Gastroesophageal sphincter (tissue), 3 donors: ENCODE results near the gene ANO5.

Experiments
- EP300 ChIP-seq: sonication (generic); formaldehyde crosslinking; IDR thresholded peaks from one replicate; pipeline ENCODE4 v1.6.1; 2017; ENCODE audit warnings: antibody characterized with exemption, mild to moderate bottlenecking
- POLR2A ChIP-seq, 2 donors: fragments of 450-650 bp; IDR thresholded peaks; one replicate each; pipeline ENCODE4 v1.6.1; 2017; ENCODE audit warnings: antibody characterized with exemption in 2 of 2, mild to moderate bottlenecking in 2 of 2, moderate library complexity in 1 of 2
- POLR2AphosphoS5 ChIP-seq: sonication (generic); formaldehyde crosslinking; IDR thresholded peaks from one replicate; pipeline ENCODE4 v1.6.1; 2017; ENCODE audit warnings: antibody characterized with exemption
- TF ChIP-seq, protein P1 (sequence below), 4 experiments: fragments of 200-600 bp in 2 of 4; fragments of 450-650 bp in 2 of 4; sonication (generic) in 1 of 4; IDR thresholded peaks; one replicate each; pipeline ENCODE4 v1.5.1; 2017 to 2019; ENCODE audit warnings: antibody characterized with exemption in 4 of 4, mild to moderate bottlenecking in 2 of 4, moderate library complexity in 2 of 4

DNA sequence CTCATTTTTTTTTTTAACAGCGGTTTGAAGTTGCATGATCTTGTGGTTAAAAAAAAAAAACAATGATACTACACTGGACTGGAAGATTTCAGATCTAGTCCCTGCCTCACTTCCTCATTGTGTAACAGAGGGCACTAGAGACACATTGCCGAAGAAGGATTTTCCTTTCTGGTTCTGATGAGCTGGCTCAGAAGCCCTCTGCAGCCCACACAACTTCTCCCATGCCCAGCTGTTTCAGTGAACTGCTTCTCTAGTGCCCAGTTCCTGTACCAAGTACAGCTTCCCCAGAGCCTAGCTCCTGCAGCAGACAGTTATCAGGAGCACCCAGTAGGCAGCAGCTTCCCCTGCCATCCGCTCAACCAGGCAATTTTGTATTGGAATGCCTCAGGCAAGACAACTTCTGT, 29.5 kb upstream of the ANO5 start:
- TF ChIP-seq, protein P1, sequence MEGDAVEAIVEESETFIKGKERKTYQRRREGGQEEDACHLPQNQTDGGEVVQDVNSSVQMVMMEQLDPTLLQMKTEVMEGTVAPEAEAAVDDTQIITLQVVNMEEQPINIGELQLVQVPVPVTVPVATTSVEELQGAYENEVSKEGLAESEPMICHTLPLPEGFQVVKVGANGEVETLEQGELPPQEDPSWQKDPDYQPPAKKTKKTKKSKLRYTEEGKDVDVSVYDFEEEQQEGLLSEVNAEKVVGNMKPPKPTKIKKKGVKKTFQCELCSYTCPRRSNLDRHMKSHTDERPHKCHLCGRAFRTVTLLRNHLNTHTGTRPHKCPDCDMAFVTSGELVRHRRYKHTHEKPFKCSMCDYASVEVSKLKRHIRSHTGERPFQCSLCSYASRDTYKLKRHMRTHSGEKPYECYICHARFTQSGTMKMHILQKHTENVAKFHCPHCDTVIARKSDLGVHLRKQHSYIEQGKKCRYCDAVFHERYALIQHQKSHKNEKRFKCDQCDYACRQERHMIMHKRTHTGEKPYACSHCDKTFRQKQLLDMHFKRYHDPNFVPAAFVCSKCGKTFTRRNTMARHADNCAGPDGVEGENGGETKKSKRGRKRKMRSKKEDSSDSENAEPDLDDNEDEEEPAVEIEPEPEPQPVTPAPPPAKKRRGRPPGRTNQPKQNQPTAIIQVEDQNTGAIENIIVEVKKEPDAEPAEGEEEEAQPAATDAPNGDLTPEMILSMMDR (IDR thresholded peaks at IDR 0.05) = no peak
- TF ChIP-seq POLR2AphosphoS5 = no peak
- TF ChIP-seq POLR2A (IDR thresholded peaks at IDR 0.05) = no peak
- TF ChIP-seq EP300 = no peak
